DMS153 treated with DMSO at 0.1 percent for 48 hours (cell line): ENCODE data around the gene U2AF2.
A peak's percentile ranks its signal among the peaks of the same experiment; 100 is the strongest.

Experiments used
- DNase-seq: peaks from one replicate; lab custom pipeline; 2025; ENCODE audit not compliant: unreplicated experiment; lab: John Stamatoyannopoulos, UW

Gene U2AF2

GRCh38 chr19:55673465-55673864 lies 18.6 kb downstream of the U2AF2 start:
- no peak for DNase-seq

DNA sequence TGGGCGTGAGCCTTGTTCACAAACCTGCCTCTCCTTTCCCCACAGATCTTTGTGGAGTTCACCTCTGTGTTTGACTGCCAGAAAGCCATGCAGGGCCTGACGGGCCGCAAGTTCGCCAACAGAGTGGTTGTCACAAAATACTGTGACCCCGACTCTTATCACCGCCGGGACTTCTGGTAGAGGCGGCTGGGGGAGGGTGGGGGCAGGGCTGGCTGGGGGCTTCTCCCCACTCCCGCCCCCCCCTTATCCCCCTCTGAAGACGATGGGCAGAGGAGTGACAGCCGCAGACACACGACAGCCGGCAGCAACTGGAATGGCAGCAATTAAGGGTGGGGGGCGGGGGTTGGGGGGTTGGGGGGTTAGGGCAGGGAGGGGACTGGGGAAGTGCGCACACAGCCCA lies 19.1 kb downstream of the U2AF2 start:
- no peak for DNase-seq

- no peak for DNase-seq
These were observed 19.6 kb downstream of the U2AF2 start for GRCh38 chr19:55674459-55674840.

DNA sequence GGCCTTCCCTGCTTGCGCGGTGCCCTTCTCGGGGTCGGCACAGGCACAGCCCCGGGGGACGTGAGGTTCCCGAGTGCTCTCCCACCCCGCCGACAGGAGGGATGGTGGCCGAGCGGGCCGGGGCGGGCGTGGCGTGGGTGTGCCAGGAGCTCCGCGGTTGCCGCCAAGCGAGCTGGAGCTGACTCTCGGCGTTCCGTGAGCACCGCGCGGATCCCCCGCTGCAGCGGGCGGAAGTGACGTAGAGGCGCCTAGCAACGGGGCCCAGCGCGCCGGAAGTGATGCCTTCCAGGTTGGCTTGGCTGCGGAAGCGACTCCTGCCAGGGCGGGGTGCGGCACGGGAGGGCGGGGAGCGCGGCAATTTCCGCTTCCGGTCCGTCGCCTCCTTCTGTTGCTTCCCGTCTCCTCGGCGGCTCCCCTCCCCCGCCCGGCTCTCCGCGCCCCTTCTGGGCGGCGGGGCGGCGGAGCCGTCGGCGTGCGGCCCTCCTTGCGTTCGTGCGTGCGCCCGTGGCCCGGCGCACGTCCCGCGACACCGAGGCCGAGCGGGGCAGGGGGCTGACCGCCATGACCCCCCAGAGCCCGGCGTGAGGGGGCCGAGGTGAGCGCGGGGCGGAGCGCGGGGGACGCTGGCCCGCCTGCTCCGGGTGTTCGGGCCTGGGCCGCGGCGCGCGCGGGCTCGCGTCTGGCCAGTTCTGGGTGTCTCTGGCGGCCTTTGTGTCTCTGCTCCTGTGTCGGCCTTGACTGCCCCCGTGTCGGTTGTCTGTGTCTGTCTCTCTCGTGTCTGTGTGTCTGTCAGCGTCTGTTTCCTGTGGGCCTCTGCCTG lies 20.2 kb downstream of the U2AF2 start, which contains the start of gene EPN1:
Gene EPN1, plus strand, starts transcription at position 386 of the 820 bp plus-strand sequence. CDS start 3,402 bp downstream, outside the sequence.
- peak; percentile 78 for DNase-seq

- DNase-seq: no peak
These were observed 21.0 kb downstream of the U2AF2 start for GRCh38 chr19:55675661-55676354.

DNA sequence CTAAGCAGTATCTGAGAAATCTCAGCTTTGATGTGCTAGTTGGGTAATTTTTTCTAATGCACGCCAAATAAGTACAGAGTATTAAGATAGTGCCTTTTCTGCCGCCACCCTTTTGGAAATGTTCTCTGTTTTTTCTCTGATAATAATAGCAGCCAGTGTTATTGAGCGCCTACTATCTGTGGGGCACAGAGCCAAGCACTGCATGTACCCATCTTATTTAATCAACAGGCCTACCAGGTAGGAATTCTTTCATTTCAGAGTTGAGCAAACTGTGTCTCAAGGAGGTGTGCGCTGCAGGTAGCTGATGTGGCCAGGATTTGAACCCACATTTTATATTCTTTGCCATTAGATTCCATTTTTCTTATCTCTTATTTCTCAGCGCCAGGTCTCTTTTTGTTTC lies 21.5 kb downstream of the U2AF2 start:
- DNase-seq: no peak

- no peak for DNase-seq
These were observed 22.2 kb downstream of the U2AF2 start for GRCh38 chr19:55676889-55677505.

DNA sequence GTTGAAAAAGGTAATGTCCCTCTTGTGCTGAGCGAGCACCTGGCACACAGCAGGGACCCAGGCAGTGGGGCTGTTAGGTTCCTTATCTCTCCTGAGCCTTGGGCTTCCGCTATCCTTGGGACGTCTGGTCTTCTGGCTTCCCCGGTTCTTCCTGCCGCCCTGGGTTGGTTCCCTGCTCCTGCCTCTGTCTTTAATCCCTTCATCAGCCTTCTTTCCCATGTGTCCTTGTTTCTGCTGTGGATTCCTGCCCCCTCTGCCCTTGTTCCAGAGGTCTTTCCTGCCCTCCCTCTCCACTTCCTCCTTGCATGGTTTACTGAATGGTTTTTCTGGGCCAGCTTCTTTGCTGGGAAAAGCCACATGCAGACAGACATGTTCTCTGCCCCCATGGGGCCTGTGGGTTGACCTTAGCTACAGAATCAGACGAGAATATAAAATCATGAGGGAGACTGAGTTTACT lies 22.8 kb downstream of the U2AF2 start:
- no peak for DNase-seq

GRCh38 chr19:55678121-55678671 lies 23.4 kb downstream of the U2AF2 start:
- no peak for DNase-seq

- no peak for DNase-seq
These were observed 24.8 kb downstream of the U2AF2 start for GRCh38 chr19:55679343-55680257.

- no peak for DNase-seq
These were observed 25.7 kb downstream of the U2AF2 start for GRCh38 chr19:55680339-55681130.

GRCh38 chr19:55681131-55682092 lies 26.6 kb downstream of the U2AF2 start:
- no peak for DNase-seq

DNA sequence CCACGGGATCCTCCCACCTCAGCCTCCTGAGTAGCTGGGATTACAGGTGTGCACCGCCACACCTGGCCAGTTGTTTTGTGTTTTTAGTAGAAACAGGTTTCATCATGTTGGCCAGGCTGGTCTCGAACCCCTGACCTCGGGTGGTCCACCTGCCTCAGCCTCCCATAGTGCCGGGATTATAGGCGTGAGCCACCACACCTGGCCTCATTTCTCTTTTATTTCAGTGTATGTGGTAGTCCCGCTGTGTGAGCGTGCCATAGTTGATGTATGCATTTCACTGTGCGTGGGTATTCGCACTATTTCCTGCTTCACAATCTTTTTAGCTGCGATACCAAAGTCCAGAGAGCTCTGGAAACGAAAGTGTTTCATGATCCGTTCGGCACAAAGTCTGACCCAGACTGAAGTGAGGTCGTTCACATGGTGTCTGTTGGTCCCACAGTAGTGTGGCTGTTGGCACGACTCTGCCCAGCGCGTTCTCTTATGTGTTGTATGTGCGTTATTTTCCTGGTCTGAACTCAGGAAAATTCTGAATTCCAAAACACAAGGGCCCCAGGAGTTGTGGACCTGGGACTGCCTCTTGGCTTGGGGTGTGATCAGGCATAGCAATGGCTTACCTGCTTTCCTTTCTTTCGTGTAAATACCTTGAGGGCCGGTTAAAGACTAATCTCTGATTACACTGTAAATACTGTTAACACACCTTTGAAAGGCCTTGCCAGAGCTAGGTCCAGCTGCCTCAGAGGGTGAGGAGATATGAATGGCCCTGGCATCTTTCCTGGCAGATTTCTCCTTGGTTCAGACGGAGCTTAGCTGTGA lies 28.8 kb downstream of the U2AF2 start:
- no peak for DNase-seq

- no peak for DNase-seq
These were observed 30.3 kb downstream of the U2AF2 start for GRCh38 chr19:55684946-55685681.

DNA sequence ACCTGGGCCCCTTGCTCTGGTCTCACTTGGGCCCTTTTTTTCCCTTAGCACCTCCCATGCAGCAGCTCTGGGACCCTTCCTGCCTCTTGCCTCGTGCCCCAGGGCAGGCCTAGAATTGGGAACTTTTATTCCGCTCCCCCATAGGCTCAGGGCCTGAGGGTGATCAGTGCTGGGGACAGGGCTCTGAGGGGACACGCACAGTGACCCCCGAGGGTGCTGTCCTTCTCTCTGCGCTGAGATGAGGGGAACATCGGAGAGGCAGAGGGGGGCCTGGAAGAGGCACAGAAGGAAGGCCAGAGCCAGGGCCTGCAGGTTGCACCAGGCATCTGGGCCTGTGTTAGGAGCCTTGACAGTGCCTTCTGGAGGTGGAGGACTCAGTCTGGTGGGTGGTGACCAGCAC lies 30.9 kb downstream of the U2AF2 start:
- no peak for DNase-seq

- no peak for DNase-seq
These were observed 31.6 kb downstream of the U2AF2 start for GRCh38 chr19:55686311-55687050.
